Ovary (tissue), 3 donors: ENCODE measurements around the gene GPR137.

Experiments
- EP300 ChIP-seq: sonication (generic); formaldehyde crosslinking; IDR thresholded peaks from one replicate; pipeline ENCODE4 v1.6.1; 2017; ENCODE audit warnings: antibody characterized with exemption
- POLR2A ChIP-seq: fragments of 450-650 bp; IDR thresholded peaks from one replicate; pipeline ENCODE4 v1.6.1; 2017; ENCODE audit warnings: antibody characterized with exemption, mild to moderate bottlenecking, moderate library complexity
- TF ChIP-seq, protein P1 (sequence below), 3 donors: fragments of 450-650 bp in 2 of 3; fragments of 200-600 bp in 1 of 3; IDR thresholded peaks; one replicate each; pipeline versions ENCODE4 v1.5.1 to v1.8.0; 2016 to 2022; ENCODE audit warnings: antibody characterized with exemption in 3 of 3, mild to moderate bottlenecking in 1 of 3
- donor health status: DM: no; HTN: no; CAD: no.

DNA sequence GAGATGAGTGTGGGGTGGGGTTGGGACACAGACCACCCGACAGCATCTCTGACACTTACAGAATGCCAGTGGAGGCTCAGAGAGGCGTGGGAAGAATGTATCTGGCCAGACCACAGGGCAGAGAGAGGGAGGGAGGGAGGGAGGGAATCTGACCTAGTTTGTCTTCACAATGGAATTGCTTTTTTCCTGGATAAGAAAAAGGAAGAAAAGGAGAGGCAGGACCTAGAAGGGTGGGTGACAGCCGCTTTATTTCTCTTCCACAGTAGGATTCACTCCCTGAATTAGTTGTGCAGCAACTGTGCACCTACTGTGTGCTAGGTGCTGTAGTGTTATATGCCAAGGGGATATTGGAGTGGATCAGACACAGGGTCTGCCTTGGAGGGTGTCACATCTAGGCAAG is 9.1 kb downstream of the GPR137 start:
- TF ChIP-seq, protein P1, sequence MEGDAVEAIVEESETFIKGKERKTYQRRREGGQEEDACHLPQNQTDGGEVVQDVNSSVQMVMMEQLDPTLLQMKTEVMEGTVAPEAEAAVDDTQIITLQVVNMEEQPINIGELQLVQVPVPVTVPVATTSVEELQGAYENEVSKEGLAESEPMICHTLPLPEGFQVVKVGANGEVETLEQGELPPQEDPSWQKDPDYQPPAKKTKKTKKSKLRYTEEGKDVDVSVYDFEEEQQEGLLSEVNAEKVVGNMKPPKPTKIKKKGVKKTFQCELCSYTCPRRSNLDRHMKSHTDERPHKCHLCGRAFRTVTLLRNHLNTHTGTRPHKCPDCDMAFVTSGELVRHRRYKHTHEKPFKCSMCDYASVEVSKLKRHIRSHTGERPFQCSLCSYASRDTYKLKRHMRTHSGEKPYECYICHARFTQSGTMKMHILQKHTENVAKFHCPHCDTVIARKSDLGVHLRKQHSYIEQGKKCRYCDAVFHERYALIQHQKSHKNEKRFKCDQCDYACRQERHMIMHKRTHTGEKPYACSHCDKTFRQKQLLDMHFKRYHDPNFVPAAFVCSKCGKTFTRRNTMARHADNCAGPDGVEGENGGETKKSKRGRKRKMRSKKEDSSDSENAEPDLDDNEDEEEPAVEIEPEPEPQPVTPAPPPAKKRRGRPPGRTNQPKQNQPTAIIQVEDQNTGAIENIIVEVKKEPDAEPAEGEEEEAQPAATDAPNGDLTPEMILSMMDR (IDR thresholded peaks at IDR 0.05) = no peak
- TF ChIP-seq POLR2A (no peak), EP300 (no peak)
